GM19035 (cell line): ENCODE measurements around the gene TMEM234.

Experiments used
- ATAC-seq: cut with Tn5 transposase; IDR thresholded peaks from one replicate; pipeline ENCODE4 v1.9.1; 2021; ENCODE audit not compliant: unreplicated experiment

The TMEM234 gene

GRCh38 chr1:32201011-32201855, 20.9 kb downstream of the TMEM234 start:
- no peak for ATAC-seq

GRCh38 chr1:32200226-32201010, 21.7 kb downstream of the TMEM234 start, which contains the start of gene CCDC28B:
CCDC28B (plus strand) TSS chr1:32200595; CDS start chr1:32201936, 1,341 bp downstream.
- ATAC-seq, result no peak

- no peak for ATAC-seq
Measured at GRCh38 chr1:32199717-32200072, 22.5 kb downstream of the TMEM234 start.

- ATAC-seq, result no peak
Measured at GRCh38 chr1:32199043-32199716, 23.0 kb downstream of the TMEM234 start.

- no peak for ATAC-seq
Measured at GRCh38 chr1:32198237-32199042, 23.7 kb downstream of the TMEM234 start.

GRCh38 chr1:32197837-32198236, 24.3 kb downstream of the TMEM234 start:
- ATAC-seq, result no peak

- no peak for ATAC-seq
Measured at GRCh38 chr1:32197074-32197473, 25.1 kb downstream of the TMEM234 start.

GRCh38 chr1:32195972-32196823, 26.0 kb downstream of the TMEM234 start:
- ATAC-seq, result no peak

GRCh38 chr1:32195531-32195930, 26.6 kb downstream of the TMEM234 start:
- ATAC-seq, result no peak

GRCh38 chr1:32194984-32195383, 27.2 kb downstream of the TMEM234 start:
- no peak for ATAC-seq

- no peak for ATAC-seq
Measured at GRCh38 chr1:32192220-32192948, 29.8 kb downstream of the TMEM234 start.

- no peak for ATAC-seq
Measured at GRCh38 chr1:32187850-32188249, 34.3 kb downstream of the TMEM234 start.

- no peak for ATAC-seq
Measured at GRCh38 chr1:32186491-32186890, 35.7 kb downstream of the TMEM234 start.

- no peak for ATAC-seq
Measured at GRCh38 chr1:32186077-32186476, 36.1 kb downstream of the TMEM234 start.

GRCh38 chr1:32184650-32185049, 37.5 kb downstream of the TMEM234 start:
- ATAC-seq, result no peak

GRCh38 chr1:32182060-32182459, 40.1 kb downstream of the TMEM234 start:
- no peak for ATAC-seq

GRCh38 chr1:32181563-32181962, 40.6 kb downstream of the TMEM234 start:
- ATAC-seq, result no peak

- ATAC-seq, result no peak
Measured at GRCh38 chr1:32181065-32181464, 41.1 kb downstream of the TMEM234 start.
